Adipocyte (in vitro differentiated cells): ENCODE data around the gene HACD1.

Experiments used
- DNase-seq: peaks from one replicate; pipeline ENCODE4 v3.0.0-alpha.2; 2015; ENCODE audit warnings: low read depth
- H3K27me3 ChIP-seq: replicated peaks from 2 replicates; pipeline ENCODE4 v1.7.0; 2013; ENCODE audit warnings: mild to moderate bottlenecking, low read length, moderate library complexity; ENCODE audit not compliant: control insufficient read depth, insufficient read depth
- H3K36me3 ChIP-seq: 2 replicates; pipeline ENCODE4 v1.7.0; 2013; ENCODE audit warnings: low read length, mild to moderate bottlenecking, moderate library complexity; ENCODE audit not compliant: control insufficient read depth, insufficient read depth, severe bottlenecking
- H3K4me1 ChIP-seq: 2 replicates; pipeline ENCODE4 v1.7.0; 2013; ENCODE audit warnings: mild to moderate bottlenecking, low read length, moderate library complexity; ENCODE audit not compliant: control insufficient read depth, insufficient read depth
- H3K4me3 ChIP-seq: 2 replicates; pipeline ENCODE4 v1.7.0; 2013; ENCODE audit warnings: mild to moderate bottlenecking, low read length, moderate library complexity
- H3K9ac ChIP-seq: 2 replicates; pipeline ENCODE4 v1.7.0; 2013; ENCODE audit warnings: mild to moderate bottlenecking, low read length, moderate library complexity
- H3K9me3 ChIP-seq: 2 replicates; pipeline ENCODE4 v1.7.0; 2013; ENCODE audit warnings: mild to moderate bottlenecking, low read length, moderate library complexity; ENCODE audit not compliant: control insufficient read depth

Gene HACD1, protein sequence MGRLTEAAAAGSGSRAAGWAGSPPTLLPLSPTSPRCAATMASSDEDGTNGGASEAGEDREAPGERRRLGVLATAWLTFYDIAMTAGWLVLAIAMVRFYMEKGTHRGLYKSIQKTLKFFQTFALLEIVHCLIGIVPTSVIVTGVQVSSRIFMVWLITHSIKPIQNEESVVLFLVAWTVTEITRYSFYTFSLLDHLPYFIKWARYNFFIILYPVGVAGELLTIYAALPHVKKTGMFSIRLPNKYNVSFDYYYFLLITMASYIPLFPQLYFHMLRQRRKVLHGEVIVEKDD

DNA sequence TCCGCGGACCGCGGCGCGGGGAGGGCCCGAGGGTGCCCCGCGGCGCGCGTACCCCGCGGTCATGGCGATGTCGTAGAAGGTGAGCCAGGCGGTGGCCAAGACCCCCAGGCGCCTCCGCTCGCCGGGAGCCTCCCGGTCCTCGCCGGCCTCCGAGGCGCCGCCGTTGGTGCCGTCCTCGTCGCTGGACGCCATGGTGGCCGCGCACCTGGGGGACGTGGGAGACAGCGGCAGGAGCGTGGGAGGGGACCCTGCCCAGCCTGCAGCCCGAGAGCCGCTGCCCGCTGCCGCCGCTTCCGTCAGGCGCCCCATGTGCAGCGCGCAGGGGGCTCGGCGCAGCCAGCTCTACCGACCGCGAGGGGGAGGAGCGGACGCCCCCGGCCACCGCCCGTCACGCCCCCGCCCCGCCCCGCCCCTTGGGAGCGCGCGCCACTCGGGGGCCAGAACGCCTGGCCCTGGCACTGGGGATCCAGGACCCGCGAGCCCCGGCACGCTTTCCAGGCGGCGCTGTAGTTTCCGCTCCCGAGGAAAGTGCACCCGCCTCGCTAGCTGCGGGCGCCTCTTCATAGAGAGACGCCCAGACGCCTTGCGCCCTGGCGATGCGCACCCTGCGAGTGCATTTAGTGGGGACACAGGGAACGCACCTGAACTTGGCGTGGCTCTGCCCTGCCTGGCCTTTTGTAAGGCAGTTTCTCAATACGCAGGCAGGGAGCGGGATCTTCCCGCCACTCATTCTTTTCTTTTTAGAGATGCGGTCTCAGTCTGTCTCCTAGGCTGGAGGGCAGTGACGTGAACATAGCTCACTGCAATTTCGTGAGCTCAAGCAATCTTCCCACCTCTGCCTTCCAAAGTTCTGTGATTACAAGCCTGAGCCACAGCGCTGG lies at the start of gene HACD1:
Gene HACD1, minus strand, starts transcription at position 344 of the 881 bp plus-strand sequence. Its CDS starts 35 bp downstream, at position 309.
- Histone ChIP-seq H3K9ac (peak within 1 kb of the TSS; percentile 86), H3K4me3 (peak within 1 kb of the TSS; percentile 90)
- DNase-seq = peak; percentile 83

DNA sequence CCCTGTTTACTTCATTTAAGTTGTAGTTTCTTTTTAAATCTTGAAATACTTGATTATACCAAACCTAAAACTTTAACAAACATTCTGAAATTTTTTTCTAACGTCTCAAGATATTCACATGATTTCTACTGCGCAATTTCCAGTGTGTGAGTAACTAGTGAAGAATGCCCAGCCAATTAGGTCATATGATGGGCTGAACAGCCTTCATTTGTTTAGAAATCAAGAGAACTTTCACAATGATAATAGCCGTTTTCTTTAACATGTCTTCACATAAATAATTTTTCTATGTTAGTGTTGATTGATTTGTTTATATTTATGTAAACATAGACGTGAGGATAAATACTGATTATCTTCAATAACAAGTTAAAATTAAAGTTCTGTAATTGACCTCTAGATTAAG lies 48.6 kb upstream of the HACD1 start:
- H3K4me3 ChIP-seq = peak overlapping the region; percentile 68
- peaks cover 8% of the 10 kb centered on the region for H3K36me3 ChIP-seq
- H3K9ac ChIP-seq = peak overlapping the region; percentile 92
- DNase-seq = peak; percentile 96
- H3K4me1 ChIP-seq = peaks cover 62% of the 10 kb centered on the region
- H3K9me3 ChIP-seq = no peaks in the 10 kb centered on the region
- no peaks in the 10 kb centered on the region for H3K27me3 ChIP-seq

More for the DNA sequence above, at the start of gene HACD1:
- Histone ChIP-seq H3K27me3 (no peaks in the 10 kb centered on the region), H3K9me3 (no peaks in the 10 kb centered on the region), H3K4me1 (peaks cover 3% of the 10 kb centered on the region), H3K36me3 (no peaks in the 10 kb centered on the region)

DNA sequence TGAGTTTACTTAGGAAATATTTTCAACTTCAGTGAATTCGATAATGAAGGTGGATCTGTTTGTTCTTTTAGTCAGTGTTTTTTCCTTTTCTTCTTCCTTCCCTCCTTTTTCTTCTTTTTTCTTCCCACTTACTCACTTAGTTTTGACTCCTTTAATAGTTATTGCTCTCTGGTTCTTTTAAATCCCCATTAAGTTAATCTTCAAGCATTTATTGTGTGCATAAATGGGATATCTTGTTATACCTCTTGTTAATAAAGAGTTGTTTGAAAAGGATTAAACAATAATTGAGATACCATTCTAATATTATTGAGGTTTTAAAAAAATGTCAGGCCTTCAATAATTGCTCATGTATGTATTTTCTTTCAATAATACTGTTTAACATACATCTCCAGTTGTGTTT lies 46.3 kb upstream of the HACD1 start:
- Histone ChIP-seq H3K4me3 (no peak overlapping the region), H3K27me3 (no peaks in the 10 kb centered on the region), H3K4me1 (peaks cover 47% of the 10 kb centered on the region), H3K36me3 (peaks cover 9% of the 10 kb centered on the region), H3K9ac (no peak overlapping the region), H3K9me3 (no peaks in the 10 kb centered on the region)
- DNase-seq = no peak

DNA sequence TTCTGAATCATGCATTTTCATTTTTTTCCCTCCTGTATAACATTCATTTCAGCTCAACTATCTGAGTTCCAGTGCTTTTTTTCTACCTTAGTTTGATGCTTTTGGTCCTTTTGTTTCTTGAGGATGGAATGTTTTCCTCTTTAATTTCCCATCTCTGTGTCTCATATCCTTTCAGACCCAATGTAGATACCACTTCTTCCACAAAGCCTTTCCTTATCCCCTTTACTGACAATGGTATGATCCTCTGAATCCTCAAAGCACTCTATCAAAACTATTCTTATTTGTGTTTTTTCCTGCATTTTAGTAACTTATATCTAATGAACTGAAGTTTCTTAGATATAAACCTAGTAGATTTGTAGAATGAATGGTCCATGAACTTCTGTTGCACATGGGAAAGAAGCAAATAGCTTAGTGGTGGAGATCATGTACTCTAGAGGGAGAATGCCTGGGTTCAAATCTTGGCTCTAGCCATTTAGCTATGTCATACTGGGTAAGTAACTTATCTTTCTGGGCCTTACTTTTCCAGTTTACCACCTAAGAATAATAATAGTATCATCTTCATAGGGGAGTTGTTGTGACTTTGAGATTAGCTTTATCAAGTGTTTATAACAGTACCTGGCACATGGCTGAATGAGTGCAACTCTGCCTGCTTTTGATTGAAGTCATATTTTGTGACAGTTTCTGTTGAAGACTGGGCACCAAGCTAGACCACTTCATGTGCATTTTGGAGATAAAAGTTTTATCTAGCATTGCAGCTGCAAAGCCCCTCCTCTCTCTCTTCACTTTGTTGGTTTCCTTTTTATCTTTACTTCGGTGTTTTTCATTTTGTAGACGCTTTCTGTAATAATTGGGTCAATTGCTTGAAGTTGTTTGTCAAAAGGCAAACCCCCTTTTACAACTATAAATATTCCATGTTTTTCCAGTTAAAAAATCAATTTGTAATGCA lies 45.3 kb upstream of the HACD1 start:
- Histone ChIP-seq H3K4me1 (peaks cover 46% of the 10 kb centered on the region), H3K4me3 (no peak overlapping the region), H3K36me3 (peaks cover 9% of the 10 kb centered on the region), H3K9me3 (no peaks in the 10 kb centered on the region), H3K9ac (no peak overlapping the region), H3K27me3 (no peaks in the 10 kb centered on the region)
- no peak for DNase-seq

DNA sequence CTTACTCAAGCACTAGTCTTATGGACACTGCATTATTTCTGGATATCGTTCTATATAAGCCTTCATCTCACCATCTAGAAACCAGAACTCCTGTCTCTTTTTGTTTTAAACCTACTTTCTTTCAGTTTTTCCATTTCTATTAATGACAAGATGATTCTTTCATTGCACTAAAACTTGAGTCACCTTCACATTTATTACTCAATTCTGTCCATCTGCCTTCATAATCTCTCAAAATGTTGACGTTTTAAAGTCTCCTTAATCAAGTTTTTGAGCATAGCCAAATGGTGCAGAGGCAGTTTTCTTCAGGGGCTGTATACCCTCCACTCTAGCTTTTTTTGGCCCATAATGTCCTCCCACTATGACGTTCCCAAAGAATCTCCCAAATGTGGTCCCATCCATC lies 44.3 kb upstream of the HACD1 start:
- no peak for DNase-seq
- H3K27me3 ChIP-seq = no peaks in the 10 kb centered on the region
- peaks cover 39% of the 10 kb centered on the region for H3K4me1 ChIP-seq
- H3K9me3 ChIP-seq = no peaks in the 10 kb centered on the region
- peak overlapping the region; percentile 9 for H3K4me3 ChIP-seq
- H3K36me3 ChIP-seq = peaks cover 9% of the 10 kb centered on the region
- H3K9ac ChIP-seq = no peak overlapping the region

DNA sequence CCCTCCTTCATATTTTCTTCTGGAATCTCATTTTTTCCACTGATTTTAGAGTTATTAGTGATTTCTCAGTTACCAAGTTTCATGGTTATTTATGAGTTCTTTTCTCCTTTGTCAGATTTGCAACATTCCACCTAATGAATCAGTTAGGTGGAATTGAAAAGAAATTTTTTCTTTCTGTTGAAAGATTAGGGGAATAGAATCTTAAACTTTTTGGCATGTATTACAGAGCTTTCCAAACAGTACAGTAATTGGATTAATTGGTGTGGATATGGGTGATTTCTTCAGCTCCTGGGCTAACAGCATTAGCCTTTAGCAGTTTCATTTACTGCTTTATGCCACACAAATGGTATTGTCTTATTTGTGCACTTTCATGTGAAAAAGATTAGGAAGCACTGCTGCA lies 43.7 kb upstream of the HACD1 start:
- no peaks in the 10 kb centered on the region for H3K9me3 ChIP-seq
- DNase-seq = peak; percentile 14

DNA sequence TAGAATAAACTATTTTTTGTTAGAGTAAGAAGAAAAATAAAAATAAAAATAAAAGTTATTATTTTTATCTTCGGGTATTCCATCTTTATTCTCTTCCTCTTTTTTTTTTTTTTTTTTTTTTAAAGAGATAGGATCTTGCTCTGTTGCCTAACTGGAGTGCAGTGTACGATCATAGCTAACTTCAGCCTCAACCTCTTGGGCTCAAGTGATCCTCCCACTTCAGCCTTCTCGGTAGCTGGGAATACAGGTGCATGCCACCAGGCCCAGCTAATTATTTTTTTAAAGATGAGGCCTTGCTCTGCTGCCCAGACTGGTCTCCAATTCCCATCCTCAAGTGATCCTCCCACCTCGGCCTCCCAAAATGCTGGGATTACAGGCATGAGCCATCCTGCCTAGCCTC lies 42.2 kb upstream of the HACD1 start:
- no peaks in the 10 kb centered on the region for H3K27me3 ChIP-seq
- H3K4me3 ChIP-seq = no peak overlapping the region
- no peaks in the 10 kb centered on the region for H3K9me3 ChIP-seq
- DNase-seq = no peak
- no peak overlapping the region for H3K9ac ChIP-seq
- peaks cover 9% of the 10 kb centered on the region for H3K36me3 ChIP-seq
- H3K4me1 ChIP-seq = peaks cover 31% of the 10 kb centered on the region

More for the DNA sequence above, 43.7 kb upstream of the HACD1 start:
- H3K9ac ChIP-seq = no peak overlapping the region
- peaks cover 9% of the 10 kb centered on the region for H3K36me3 ChIP-seq
- H3K4me3 ChIP-seq = peak overlapping the region; percentile 9
- no peaks in the 10 kb centered on the region for H3K27me3 ChIP-seq
- peaks cover 35% of the 10 kb centered on the region for H3K4me1 ChIP-seq

DNA sequence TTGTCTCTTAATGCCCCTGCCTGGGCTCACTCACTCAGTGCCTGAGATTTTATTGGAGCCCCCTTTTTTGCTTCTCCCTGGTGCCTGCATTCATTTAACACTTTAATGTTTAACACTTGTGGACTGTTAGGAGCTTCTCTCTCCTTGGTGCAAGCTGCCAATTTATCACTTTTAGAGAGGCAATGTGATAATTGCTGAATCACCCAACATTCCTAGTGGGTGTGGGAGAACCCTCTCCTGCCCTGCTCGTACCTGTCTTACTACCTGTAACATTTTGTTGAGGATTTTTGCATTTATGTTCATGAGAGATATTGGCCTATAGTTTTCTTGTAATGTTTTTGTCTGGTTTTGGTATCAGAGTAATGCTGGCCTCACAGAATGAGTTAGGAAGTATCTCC lies 39.9 kb upstream of the HACD1 start:
- Histone ChIP-seq H3K36me3 (peaks cover 6% of the 10 kb centered on the region), H3K4me1 (peaks cover 33% of the 10 kb centered on the region), H3K9ac (no peak overlapping the region), H3K27me3 (no peaks in the 10 kb centered on the region), H3K9me3 (no peaks in the 10 kb centered on the region), H3K4me3 (no peak overlapping the region)
- no peak for DNase-seq

DNA sequence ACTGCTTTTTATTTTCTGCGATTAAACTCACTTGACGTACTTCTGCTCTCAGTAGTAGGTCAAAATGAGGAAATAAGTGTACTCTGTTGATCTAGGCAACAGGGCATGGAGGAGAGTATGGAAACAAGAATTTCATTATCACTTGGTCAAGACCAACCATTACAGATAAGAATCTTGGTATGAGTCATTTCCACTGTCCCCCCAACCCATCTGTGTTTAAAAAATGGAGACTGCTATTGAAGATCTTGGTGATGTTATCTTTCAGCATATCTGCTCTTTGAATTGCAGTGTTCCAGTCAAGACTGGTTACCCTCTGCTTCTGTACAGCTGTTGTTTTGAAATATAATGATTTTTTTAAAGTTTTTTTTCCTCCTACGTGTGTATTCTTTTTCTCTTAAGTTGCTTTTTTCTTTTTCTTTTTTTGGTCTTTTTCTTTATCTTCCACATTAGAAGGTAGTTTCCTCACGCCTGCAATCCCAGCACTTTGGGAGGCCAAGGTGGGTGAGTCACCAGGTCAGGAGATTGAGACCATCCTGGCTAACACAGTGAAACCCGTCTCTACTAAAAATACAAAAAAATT lies 38.5 kb upstream of the HACD1 start:
- DNase-seq = no peak
- Histone ChIP-seq H3K9ac (no peak overlapping the region), H3K36me3 (peaks cover under 1% of the 10 kb centered on the region), H3K4me1 (peaks cover 30% of the 10 kb centered on the region), H3K27me3 (no peaks in the 10 kb centered on the region), H3K9me3 (no peaks in the 10 kb centered on the region), H3K4me3 (no peak overlapping the region)

DNA sequence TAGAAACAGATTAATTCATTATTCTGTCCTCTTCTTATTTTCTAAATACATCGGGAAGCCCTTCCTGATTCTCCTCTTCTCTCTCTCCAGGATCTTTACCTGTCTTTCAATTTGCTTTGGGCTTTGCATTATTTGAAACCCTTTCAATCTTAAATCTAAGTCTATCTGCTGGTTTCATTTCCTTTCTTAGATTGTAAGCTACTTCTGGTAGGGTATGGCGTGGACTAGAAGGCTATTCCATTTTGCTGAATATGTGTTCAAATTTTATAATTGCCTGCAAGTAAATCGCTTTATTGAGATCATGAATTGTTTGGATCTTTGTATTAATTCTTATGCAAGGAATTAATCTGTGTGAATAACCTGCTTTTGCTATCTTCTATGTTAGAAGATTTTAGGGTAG lies 37.8 kb upstream of the HACD1 start:
- Histone ChIP-seq H3K9ac (no peak overlapping the region), H3K9me3 (no peaks in the 10 kb centered on the region), H3K27me3 (no peaks in the 10 kb centered on the region), H3K4me1 (peaks cover 33% of the 10 kb centered on the region), H3K4me3 (no peak overlapping the region), H3K36me3 (no peaks in the 10 kb centered on the region)
- DNase-seq = no peak
